Measurements from ENCODE around the gene PRTFDC1.

GRCh38 chr10:24915304-24915703 lies 37.1 kb downstream of the PRTFDC1 start:
- TF ChIP-seq, protein P1, sequence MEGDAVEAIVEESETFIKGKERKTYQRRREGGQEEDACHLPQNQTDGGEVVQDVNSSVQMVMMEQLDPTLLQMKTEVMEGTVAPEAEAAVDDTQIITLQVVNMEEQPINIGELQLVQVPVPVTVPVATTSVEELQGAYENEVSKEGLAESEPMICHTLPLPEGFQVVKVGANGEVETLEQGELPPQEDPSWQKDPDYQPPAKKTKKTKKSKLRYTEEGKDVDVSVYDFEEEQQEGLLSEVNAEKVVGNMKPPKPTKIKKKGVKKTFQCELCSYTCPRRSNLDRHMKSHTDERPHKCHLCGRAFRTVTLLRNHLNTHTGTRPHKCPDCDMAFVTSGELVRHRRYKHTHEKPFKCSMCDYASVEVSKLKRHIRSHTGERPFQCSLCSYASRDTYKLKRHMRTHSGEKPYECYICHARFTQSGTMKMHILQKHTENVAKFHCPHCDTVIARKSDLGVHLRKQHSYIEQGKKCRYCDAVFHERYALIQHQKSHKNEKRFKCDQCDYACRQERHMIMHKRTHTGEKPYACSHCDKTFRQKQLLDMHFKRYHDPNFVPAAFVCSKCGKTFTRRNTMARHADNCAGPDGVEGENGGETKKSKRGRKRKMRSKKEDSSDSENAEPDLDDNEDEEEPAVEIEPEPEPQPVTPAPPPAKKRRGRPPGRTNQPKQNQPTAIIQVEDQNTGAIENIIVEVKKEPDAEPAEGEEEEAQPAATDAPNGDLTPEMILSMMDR (IDR thresholded peaks at IDR 0.05): no peak
- TF ChIP-seq POLR2A (IDR thresholded peaks at IDR 0.05): no peak
